H9 (cell line): Measurements from ENCODE around the gene LINGO3. TPM values are rescaled to one million over a fixed set of nuclear protein-coding genes. Genes with fewer than 3 reads are reported as not detected.

Experiments
- DNase-seq: peaks from one replicate; pipeline ENCODE4 v3.0.0-alpha.2; 2017
- H2AFZ ChIP-seq: one replicate; pipeline ENCODE4 v1.6.1; 2013; ENCODE audit warnings: mild to moderate bottlenecking, low read length, control low read depth, moderate library complexity
- H2AK5ac ChIP-seq: 2 replicates; pipeline ENCODE4 v1.6.1; 2013; ENCODE audit warnings: low read length, control low read depth, mixed read lengths; ENCODE audit not compliant: insufficient read length
- H2BK120ac ChIP-seq: one replicate; pipeline ENCODE4 v1.6.1; 2013; ENCODE audit warnings: low read depth, mild to moderate bottlenecking, low read length, control low read depth, inconsistent platforms; ENCODE audit not compliant: poor library complexity, severe bottlenecking
- H2BK12ac ChIP-seq: 2 replicates; pipeline ENCODE4 v1.6.1; 2013; ENCODE audit warnings: low read length, control low read depth, mixed read lengths, low read depth; ENCODE audit not compliant: insufficient read length
- H2BK15ac ChIP-seq: 2 replicates; pipeline ENCODE4 v1.6.1; 2013; ENCODE audit warnings: low read depth, low read length, control low read depth
- H2BK20ac ChIP-seq: one replicate; pipeline ENCODE4 v1.6.1; 2013; ENCODE audit warnings: low read depth, mild to moderate bottlenecking, low read length, control low read depth, inconsistent platforms; ENCODE audit not compliant: poor library complexity, severe bottlenecking
- H2BK5ac ChIP-seq: 2 replicates; pipeline ENCODE4 v1.6.1; 2013; ENCODE audit warnings: low read length, control low read depth, mixed read lengths; ENCODE audit not compliant: insufficient read length
- H3K14ac ChIP-seq: 2 replicates; pipeline ENCODE4 v1.6.1; 2013; ENCODE audit warnings: low read length, control low read depth; ENCODE audit not compliant: insufficient read depth
- H3K18ac ChIP-seq: 2 replicates; pipeline ENCODE4 v1.6.1; 2013; ENCODE audit warnings: low read depth, mild to moderate bottlenecking, mixed read lengths, low read length, control low read depth; ENCODE audit not compliant: insufficient read length
- H3K23ac ChIP-seq: 2 replicates; pipeline ENCODE4 v1.6.1; 2013; ENCODE audit warnings: low read length, control low read depth, mixed read lengths, low read depth; ENCODE audit not compliant: insufficient read length
- H3K23me2 ChIP-seq: 2 replicates; pipeline ENCODE4 v1.6.1; 2013; ENCODE audit warnings: low read depth, mild to moderate bottlenecking, mixed read lengths, low read length, control low read depth; ENCODE audit not compliant: insufficient read length, poor library complexity, severe bottlenecking
- H3K27ac ChIP-seq: 2 replicates; pipeline ENCODE4 v1.5.1; 2013; ENCODE audit warnings: low read length, control low read depth, mixed read lengths, low read depth; ENCODE audit not compliant: insufficient read length
- H3K27me3 ChIP-seq: 2 replicates; pipeline ENCODE4 v1.6.1; 2013; ENCODE audit warnings: low read length, control low read depth, inconsistent platforms; ENCODE audit not compliant: insufficient read depth
- H3K4ac ChIP-seq: 2 replicates; pipeline ENCODE4 v1.6.1; 2013; ENCODE audit warnings: low read depth, mild to moderate bottlenecking, control low read depth, inconsistent platforms, low read length, moderate library complexity
- H3K4me1 ChIP-seq: 2 replicates; pipeline ENCODE4 v1.6.1; 2013; ENCODE audit warnings: low read length, control low read depth, inconsistent platforms; ENCODE audit not compliant: insufficient read depth
- H3K4me2 ChIP-seq: 2 replicates; pipeline ENCODE4 v1.6.1; 2013; ENCODE audit warnings: low read length, control low read depth, mixed read lengths; ENCODE audit not compliant: insufficient read length, insufficient read depth
- H3K56ac ChIP-seq: 2 replicates; pipeline ENCODE4 v1.6.1; 2013; ENCODE audit warnings: low read depth, mild to moderate bottlenecking, mixed read lengths, low read length, control low read depth; ENCODE audit not compliant: insufficient read length
- H3K79me1 ChIP-seq: 2 replicates; pipeline ENCODE4 v1.6.1; 2013; ENCODE audit warnings: low read depth, mild to moderate bottlenecking, moderate library complexity, low read length, control low read depth, inconsistent platforms; ENCODE audit not compliant: insufficient read depth, poor library complexity, severe bottlenecking
- H3K79me2 ChIP-seq: 2 replicates; pipeline ENCODE4 v1.6.1; 2013; ENCODE audit warnings: low read length, control low read depth, inconsistent platforms; ENCODE audit not compliant: insufficient read depth
- H3K9ac ChIP-seq: 2 replicates; pipeline ENCODE4 v1.6.1; 2013; ENCODE audit warnings: low read length, control low read depth, mixed read lengths; ENCODE audit not compliant: insufficient read length; ENCODE audit errors: extremely low read depth
- H3K9me3 ChIP-seq: one replicate; pipeline ENCODE4 v1.6.1; 2013; ENCODE audit warnings: low read depth, low read length, inconsistent platforms; ENCODE audit not compliant: control insufficient read depth
- H3T11ph ChIP-seq: one replicate; pipeline ENCODE4 v1.6.1; 2013; ENCODE audit warnings: mild to moderate bottlenecking, low read length, control low read depth, inconsistent platforms
- H4K20me1 ChIP-seq: one replicate; pipeline ENCODE4 v1.6.1; 2013; ENCODE audit not compliant: control insufficient read depth, insufficient read length, insufficient read depth
- H4K5ac ChIP-seq: 2 replicates; pipeline ENCODE4 v1.6.1; 2013; ENCODE audit warnings: low read depth, mild to moderate bottlenecking, mixed read lengths, low read length, control low read depth; ENCODE audit not compliant: insufficient read length
- H4K8ac ChIP-seq: replicated peaks from 2 replicates; pipeline ENCODE4 v1.6.1; 2013; ENCODE audit warnings: low read length, control low read depth, mixed read lengths, low read depth; ENCODE audit not compliant: insufficient read length
- H4K91ac ChIP-seq: 2 replicates; pipeline ENCODE4 v1.6.1; 2013; ENCODE audit warnings: low read depth, mild to moderate bottlenecking, moderate library complexity, mixed read lengths, low read length, control low read depth; ENCODE audit not compliant: insufficient read length
- H3K27ac Mint-ChIP-seq, 3 experiments: 2 replicates in 2 of 3; 3 replicates in 1 of 3; pipeline ENCODE4 v1.8.0; 2020 to 2021; ENCODE audit warnings: mixed read lengths in 3 of 3, mild to moderate bottlenecking in 1 of 3, moderate library complexity in 1 of 3
- H3K27me3 Mint-ChIP-seq: 2 replicates; pipeline ENCODE4 v1.8.0; 2021; ENCODE audit warnings: low read depth, mild to moderate bottlenecking, moderate library complexity, mixed read lengths
- H3K36me3 Mint-ChIP-seq, 3 experiments: 2 replicates in 2 of 3; 3 replicates in 1 of 3; pipeline ENCODE4 v1.8.0; 2020 to 2021; ENCODE audit warnings: low read depth in 3 of 3, mixed read lengths in 3 of 3; ENCODE audit not compliant: insufficient read depth in 1 of 3
- H3K4me1 Mint-ChIP-seq, 2 experiments: 2 replicates each; pipeline ENCODE4 v1.8.0; 2020; ENCODE audit warnings: mixed read lengths in 2 of 2
- H3K4me3 Mint-ChIP-seq, 2 experiments: 2 replicates in 1 of 2; 3 replicates in 1 of 2; pipeline ENCODE4 v1.8.0; 2020 to 2021; ENCODE audit warnings: mild to moderate bottlenecking in 2 of 2, mixed read lengths in 2 of 2, moderate library complexity in 1 of 2
- H3K9me3 Mint-ChIP-seq, 2 experiments: 2 replicates in 1 of 2; 3 replicates in 1 of 2; pipeline ENCODE4 v1.8.0; 2020; ENCODE audit warnings: mild to moderate bottlenecking in 2 of 2, mixed read lengths in 2 of 2, moderate library complexity in 1 of 2
- CTCF ChIP-seq: fragments of 200-600 bp; sonication (generic); conservative IDR thresholded peaks from 3 replicates; pipeline ENCODE4 v1.8.0; 2021; ENCODE audit warnings: antibody characterized with exemption, mild to moderate bottlenecking
- WGBS: extraction: QIAGEN DNeasy Blood & Tissue Kit; methylation state at CpG from one replicate; pipeline ENCODE4 v1.1.7; 2013; ENCODE audit warnings: missing lambda C conversion rate, low lambda C conversion rate, mixed read lengths; ENCODE audit not compliant: insufficient read length; ENCODE audit errors: extremely low coverage; 5-methylcytosine and 5-hydroxymethylcytosine counted together
- total RNA-seq: library from RNA; stranded (reverse); gene quantifications from 2 replicates; pipeline ENCODE4 v1.2.1, GENCODE V29; 2021

The LINGO3 gene
- total RNA-seq, 1 experiment from 2014 or later = 0.28 TPM

GRCh38 chr19:2317300-2317699 is 9.3 kb upstream of the LINGO3 start:
- Histone ChIP-seq H3K79me2 (no peaks in the 10 kb centered on the region), H4K20me1 (no peaks in the 10 kb centered on the region), H3K4me2 (no peak overlapping the region), H3K4me1 (no peaks in the 10 kb centered on the region), H4K91ac (no peak overlapping the region), H3K23ac (no peak overlapping the region), H3T11ph (no peak overlapping the region), H3K23me2 (no peaks in the 10 kb centered on the region), H2BK120ac (no peak overlapping the region), H2BK12ac (no peak overlapping the region), H3K9ac (no peak overlapping the region), H3K27ac (no peak overlapping the region), H3K18ac (no peak overlapping the region), H3K9me3 (no peaks in the 10 kb centered on the region), H3K79me1 (no peaks in the 10 kb centered on the region), H3K27me3 (no peaks in the 10 kb centered on the region), H2BK15ac (no peak overlapping the region), H4K8ac (no peak overlapping the region), H2AFZ (no peak overlapping the region), H2BK5ac (no peak overlapping the region), H2AK5ac (no peak overlapping the region), H4K5ac (no peak overlapping the region), H3K4ac (no peak overlapping the region), H2BK20ac (no peak overlapping the region), H3K56ac (no peak overlapping the region), H3K14ac (no peak overlapping the region)
- Mint-ChIP-seq H3K36me3 (peaks cover 0 to 5% (median 0%) of the 10 kb centered on the region in 3 experiments; a peak in 2 of 7 replicates), H3K9me3 (peaks cover 0 to 9% of the 10 kb centered on the region in 2 experiments; a peak in 3 of 5 replicates), H3K4me3 (peak overlapping the region in 1 of 2 experiments; percentile 9; a peak in 1 of 5 replicates), H3K27ac (no peak overlapping the region), H3K4me1 (peaks cover 10 to 21% of the 10 kb centered on the region in 2 experiments), H3K27me3 (peaks cover 30% of the 10 kb centered on the region)
- DNase-seq = no peak
- no CpG with 5 or more reads among the region's 13 CpGs for WGBS
- TF ChIP-seq CTCF = no peak
